ENCODE data around the gene SPINT2. TPM values are rescaled to one million over a fixed set of nuclear protein-coding genes. Genes with fewer than 3 reads are reported as not detected.

Gene SPINT2
- total and polyA plus RNA-seq, 2 of the 13 experiments (the other 11 are each of a cell fraction or from before 2014, with no cell fraction given) = 0.31 to 0.77 TPM

- peak; percentile 81 for TF ChIP-seq HNRNPLL (IDR thresholded peaks at IDR 0.05; ENCODE audit: low read depth, low read length, poor library complexity, severe bottlenecking)
- no peak for TF ChIP-seq ZNF678 (CRISPR knock-in tag; IDR thresholded peaks at IDR 0.05)
- TF ChIP-seq ZNF800 (CRISPR knock-in tag; IDR thresholded peaks at IDR 0.05) = peak; percentile 91
- peak; percentile 52 for TF ChIP-seq ZNF687 (CRISPR knock-in tag; IDR thresholded peaks at IDR 0.05)
- TF ChIP-seq NFKB2 (CRISPR knock-in tag; IDR thresholded peaks at IDR 0.05; ENCODE audit: borderline replicate concordance) = no peak
- peak; percentile 35; the same call in 1 of the 2 replicates for TF ChIP-seq UBTF (CRISPR knock-in tag; IDR thresholded peaks at IDR 0.05)
- TF ChIP-seq ZNF777 (CRISPR knock-in tag; IDR thresholded peaks at IDR 0.05) = peak; percentile 61; the same call in 1 of the 2 replicates
- H3K27ac ChIP-seq (ENCODE audit: extremely low read length, insufficient read depth, low read length) = no peak within 1 kb of the TSS
- no peaks in the 10 kb centered on the region for H4K20me1 ChIP-seq (ENCODE audit: insufficient read depth, low read length)
- no peak within 1 kb of the TSS for H3K9ac ChIP-seq (ENCODE audit: insufficient read depth, low read depth, low read length)
- peaks cover 4% of the 10 kb centered on the region for H3K79me2 ChIP-seq (ENCODE audit: insufficient read depth, low read length)
- H3K4me3 ChIP-seq (replicated peaks in 1 of 3; ENCODE audit: insufficient read depth in 1 of 3, low read depth in 2 of 3, low read length in 3 of 3) = peak within 1 kb of the TSS; percentile 13 to 63 (median 31); a peak in 5 of 6 replicates
- BruUV-seq (replicated peaks) = no TSS peak
- H3K4me1 ChIP-seq (ENCODE audit: insufficient read depth, low read length) = peaks cover 23% of the 10 kb centered on the region
- H3K27me3 ChIP-seq (ENCODE audit: control insufficient read depth in 1 of 2, insufficient read depth in 2 of 2, low read length in 2 of 2) = peaks cover 8 to 52% of the 10 kb centered on the region in 2 experiments; a peak in 4 of 5 replicates
- intact Hi-C loops (cut with micrococcal nuclease; ENCODE audit: unreplicated experiment) = loop anchor here (5.0 kb wide), 1 partner anchor 67 kb away; no protein-coding TSS in a partner anchor
- FAIRE-seq (no peak), ATAC-seq (peak; percentile 24), DNase-seq (ENCODE audit: low spot score) (no peak)
- CTCF ChIA-PET (ENCODE audit: low intra/inter-chr PET ratio, low total read pairs) = no interaction called here
- H2AFZ ChIP-seq (ENCODE audit: low read length) = no peak within 1 kb of the TSS
- POLR2A ChIA-PET = no interaction called here
- peak within 1 kb of the TSS; percentile 62 for H3K4me2 ChIP-seq (ENCODE audit: low read depth, low read length)
- no peaks in the 10 kb centered on the region for H3K36me3 ChIP-seq (replicated peaks in 1 of 2; ENCODE audit: control insufficient read depth in 1 of 2, insufficient read depth in 2 of 2, low read length in 2 of 2)
- in situ Hi-C loops (cut with HindIII; ENCODE audit: extremely low pct_ligation_motif_present, low pct_unique_long_range_greater_than_20kb) = no loop called here
- H3K9me3 ChIP-seq (ENCODE audit: low read length) = no peaks in the 10 kb centered on the region
- WGBS (ENCODE audit: low lambda C conversion rate) = 26% methylated on average over 20 of the region's 76 CpGs
Measured at GRCh38 chr19:38319421-38320258, 55.3 kb downstream of the SPINT2 start, which contains the start of gene KCNK6. TSS of gene KCNK6 (plus strand) at chr19:38319845. CDS start at chr19:38319951, 106 bp downstream.
